Naive thymus-derived CD4-positive, alpha-beta T cell (primary cell): ENCODE measurements around the gene RTN4R. TPM values are rescaled to one million over a fixed set of nuclear protein-coding genes. Genes with fewer than 3 reads are reported as not detected.

Experiments used
- ATAC-seq: fragments of 150-1000 bp; cut with Tn5 transposase; 2 replicates; pipeline ENCODE4 v1.10.0; 2021; ENCODE audit warnings: mild to moderate bottlenecking, moderate library complexity
- CTCF ChIA-PET: fragments of 350-600 bp; sonication (Branson Sonifier 250); formaldehyde crosslinking; loops from one replicate; lab custom pipeline; 2021; ENCODE audit warnings: antibody characterized with exemption; lab: Charles Lee
- POLR2A ChIA-PET: fragments of 350-600 bp; sonication (Branson Sonifier 250); formaldehyde crosslinking; loops from one replicate; lab custom pipeline; 2021; ENCODE audit warnings: antibody characterized with exemption, inconsistent platforms; lab: Charles Lee
- DNase-seq, 9 donors: peaks; one replicate each; pipeline versions ENCODE4 v3.0.0 to v3.0.0-alpha.2; 2020 to 2022; ENCODE audit warnings: mixed read lengths in 1 of 9
- H3K27ac ChIP-seq: one replicate; pipeline ENCODE4 v1.7.0; 2013; ENCODE audit warnings: mild to moderate bottlenecking, low read depth, low read length, moderate library complexity
- H3K27me3 ChIP-seq, 2 donors: one replicate each; pipeline ENCODE4 v1.7.0; 2013; ENCODE audit warnings: low read length in 2 of 2, mild to moderate bottlenecking in 2 of 2, moderate library complexity in 2 of 2; ENCODE audit not compliant: control insufficient read depth in 2 of 2, insufficient read depth in 2 of 2
- H3K36me3 ChIP-seq, 3 experiments: 1 replicate in 2 of 3; 2 replicates in 1 of 3; pipeline ENCODE4 v1.7.0; 2013; ENCODE audit warnings: low read length in 3 of 3, mild to moderate bottlenecking in 3 of 3, moderate library complexity in 1 of 3; ENCODE audit not compliant: insufficient read depth in 3 of 3, control insufficient read depth in 2 of 3
- H3K4me1 ChIP-seq, 2 donors: one replicate each; pipeline ENCODE4 v1.7.0; 2013; ENCODE audit warnings: low read length in 2 of 2, mild to moderate bottlenecking in 2 of 2, moderate library complexity in 1 of 2; ENCODE audit not compliant: control insufficient read depth in 2 of 2, insufficient read depth in 2 of 2
- H3K4me3 ChIP-seq: 2 replicates; pipeline ENCODE4 v1.7.0; 2013; ENCODE audit warnings: mild to moderate bottlenecking, low read length
- H3K9me3 ChIP-seq, 3 experiments: 1 replicate in 2 of 3; 2 replicates in 1 of 3; pipeline ENCODE4 v1.7.0; 2013; ENCODE audit warnings: low read length in 3 of 3; ENCODE audit not compliant: control insufficient read depth in 2 of 3
- H3K27ac Mint-ChIP-seq, 9 donors: one replicate each; pipeline ENCODE4 v1.8.0; 2020 to 2022; ENCODE audit warnings: mixed read lengths in 9 of 9, mild to moderate bottlenecking in 8 of 9, moderate library complexity in 5 of 9, inconsistent platforms in 2 of 9
- H3K27me3 Mint-ChIP-seq, 5 donors: one replicate each; pipeline ENCODE4 v1.8.0; 2021 to 2022; ENCODE audit warnings: mixed read lengths in 5 of 5, mild to moderate bottlenecking in 1 of 5
- H3K36me3 Mint-ChIP-seq, 5 donors: one replicate each; pipeline ENCODE4 v1.8.0; 2020 to 2022; ENCODE audit warnings: mixed read lengths in 5 of 5, mild to moderate bottlenecking in 3 of 5, inconsistent platforms in 1 of 5
- H3K4me1 Mint-ChIP-seq, 7 donors: one replicate each; pipeline ENCODE4 v1.8.0; 2020 to 2022; ENCODE audit warnings: mixed read lengths in 7 of 7, mild to moderate bottlenecking in 3 of 7, inconsistent platforms in 1 of 7
- H3K4me3 Mint-ChIP-seq, 10 donors: one replicate each; pipeline ENCODE4 v1.8.0; 2020 to 2022; ENCODE audit warnings: mild to moderate bottlenecking in 10 of 10, mixed read lengths in 10 of 10, moderate library complexity in 6 of 10, inconsistent platforms in 2 of 10
- H3K9me3 Mint-ChIP-seq, 11 donors: one replicate each; pipeline ENCODE4 v1.8.0; 2020 to 2022; ENCODE audit warnings: mixed read lengths in 11 of 11, mild to moderate bottlenecking in 4 of 11, inconsistent platforms in 1 of 11, moderate library complexity in 1 of 11
- intact Hi-C, 2 donors: fragments of 100-400 bp; cut with micrococcal nuclease; formaldehyde crosslinking; loops; one replicate each; pipeline ENCODE4 v1.15.1; 2023
- polyA plus RNA-seq, 2 donors: library from polyadenylated mRNA; unstranded; fragments of 300-500 nt; fragmentation: Illumina TruSeq; gene quantifications; one replicate each; pipeline ENCODE4 v1.2.3, GENCODE V29; 2021
- total RNA-seq, 6 experiments: library from RNA in 5 of 6; stranded (reverse) in 5 of 6; gene quantifications; 1 replicate in 5 of 6; 2 replicates in 1 of 6; pipeline ENCODE4 v1.2.3 and lab custom pipeline; 2021 to 2026

The RTN4R gene
- total and polyA plus RNA-seq, 7 experiments from 2014 or later = 0.98 to 2.9 (median 2.0) TPM

DNA sequence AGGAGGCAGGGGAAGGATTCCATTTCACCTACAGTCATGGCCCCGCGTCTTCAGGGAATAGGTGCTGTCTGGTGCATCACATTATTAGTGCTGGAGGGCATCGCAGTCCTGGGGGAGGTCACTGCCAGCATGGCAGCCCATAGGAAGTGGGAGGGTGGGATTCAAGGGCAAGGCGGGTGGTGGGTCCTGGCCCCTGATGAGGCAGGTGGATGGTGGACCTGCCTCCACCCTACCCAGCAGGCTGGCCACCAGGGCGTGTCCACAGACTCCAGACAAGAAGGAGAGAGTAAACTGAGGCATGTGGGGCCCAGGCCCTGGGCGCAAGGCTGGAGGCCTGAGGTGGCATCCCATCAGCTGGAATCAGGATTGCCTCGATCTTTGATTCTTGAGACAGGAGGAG is 53.3 kb downstream of the RTN4R start:
- ATAC-seq (no peak), DNase-seq (no peak)
- ChIA-PET POLR2A (no interaction called here), CTCF (no interaction called here)
- Mint-ChIP-seq H3K4me1 (peaks cover 0 to 7% (median 6%) of the 10 kb centered on the region in 7 donors), H3K4me3 (no peak overlapping the region), H3K9me3 (no peaks in the 10 kb centered on the region), H3K27ac (no peak overlapping the region), H3K36me3 (no peaks in the 10 kb centered on the region), H3K27me3 (no peaks in the 10 kb centered on the region)
- Histone ChIP-seq H3K36me3 (no peaks in the 10 kb centered on the region), H3K27me3 (no peaks in the 10 kb centered on the region), H3K4me1 (no peaks in the 10 kb centered on the region), H3K4me3 (no peak overlapping the region), H3K9me3 (no peaks in the 10 kb centered on the region), H3K27ac (no peak overlapping the region)
- intact Hi-C loops = no loop called here

DNA sequence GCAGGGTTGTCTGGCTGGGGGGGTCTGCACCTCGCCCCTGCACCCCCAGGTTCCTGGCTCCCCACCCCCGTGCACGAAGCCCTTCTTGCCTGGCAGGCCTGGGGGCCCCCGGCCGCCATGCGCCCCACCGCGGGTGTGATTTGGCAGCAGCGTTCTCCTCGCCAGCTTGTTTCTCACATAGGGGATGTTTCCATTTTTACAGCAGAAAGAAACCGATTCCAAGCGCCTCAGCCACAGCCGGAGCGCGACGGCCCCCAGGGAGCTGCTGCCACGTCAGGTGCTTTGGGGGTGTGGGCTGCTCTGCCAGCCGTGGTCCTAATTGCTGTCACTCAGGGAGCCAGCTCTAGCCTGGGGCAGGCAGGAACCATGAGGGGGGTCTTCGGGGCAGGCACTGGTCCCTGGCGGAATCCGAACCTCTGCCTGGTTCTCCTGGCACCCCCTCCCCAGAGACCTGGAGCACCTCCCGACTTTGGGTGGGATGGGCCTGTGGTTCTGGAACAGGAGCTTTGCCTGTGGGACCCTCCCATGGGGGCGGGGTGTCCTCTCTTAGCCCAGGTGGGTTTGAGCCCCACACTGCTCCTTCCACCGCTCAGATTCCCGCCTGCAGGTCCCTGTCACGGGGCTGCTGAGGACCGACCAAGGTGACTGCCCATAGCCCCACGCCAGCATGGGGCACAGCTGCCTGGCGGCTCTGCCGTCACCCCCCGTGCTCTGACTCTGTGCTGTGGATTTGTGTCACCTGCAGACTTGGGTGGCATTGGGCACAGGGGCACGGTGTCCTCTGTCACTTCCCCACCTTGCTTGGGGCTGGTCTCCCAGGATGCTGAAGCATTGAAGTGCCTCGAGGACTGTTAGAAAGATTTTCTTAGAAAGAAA is 54.0 kb downstream of the RTN4R start:
- Mint-ChIP-seq H3K4me3 (no peak overlapping the region), H3K4me1 (peaks cover 0 to 8% (median 6%) of the 10 kb centered on the region in 7 donors), H3K9me3 (no peaks in the 10 kb centered on the region), H3K27me3 (no peaks in the 10 kb centered on the region), H3K36me3 (no peaks in the 10 kb centered on the region), H3K27ac (no peak overlapping the region)
- ATAC-seq = no peak
- no peak for DNase-seq
- Histone ChIP-seq H3K4me3 (no peak overlapping the region), H3K9me3 (no peaks in the 10 kb centered on the region), H3K36me3 (no peaks in the 10 kb centered on the region), H3K4me1 (no peaks in the 10 kb centered on the region), H3K27me3 (no peaks in the 10 kb centered on the region), H3K27ac (no peak overlapping the region)
- CTCF ChIA-PET = no interaction called here
- POLR2A ChIA-PET = no interaction called here
- intact Hi-C loops = no loop called here

- H3K9me3 ChIP-seq = no peaks in the 10 kb centered on the region
- peaks cover 0 to 1% of the 10 kb centered on the region in 2 donors for H3K4me1 ChIP-seq
- Mint-ChIP-seq H3K27me3 (no peaks in the 10 kb centered on the region), H3K4me3 (no peak overlapping the region), H3K27ac (peak overlapping the region in 5 of 9 donors; percentile 21 to 65 (median 53)), H3K4me1 (peaks cover 0 to 19% (median 12%) of the 10 kb centered on the region in 7 donors), H3K9me3 (no peaks in the 10 kb centered on the region), H3K36me3 (no peaks in the 10 kb centered on the region)
- POLR2A ChIA-PET = no interaction called here
- CTCF ChIA-PET = no interaction called here
- DNase-seq = no peak
- H3K27me3 ChIP-seq = no peaks in the 10 kb centered on the region
- intact Hi-C loops = no loop called here
- H3K36me3 ChIP-seq = no peaks in the 10 kb centered on the region
- no peak overlapping the region for H3K27ac ChIP-seq
- ATAC-seq = no peak
- no peak overlapping the region for H3K4me3 ChIP-seq
Measured at GRCh38 chr22:20212754-20213699, 55.1 kb downstream of the RTN4R start.

- DNase-seq (no peak), ATAC-seq (no peak)
- no peak overlapping the region for H3K27ac ChIP-seq
- no peaks in the 10 kb centered on the region for H3K36me3 Mint-ChIP-seq
- no peak overlapping the region for H3K4me3 ChIP-seq
- CTCF ChIA-PET = no interaction called here
- intact Hi-C loops = no loop called here
- peak overlapping the region in 6 of 9 donors; percentile 21 to 65 (median 54) for H3K27ac Mint-ChIP-seq
- H3K4me1 Mint-ChIP-seq = peaks cover 1 to 27% (median 18%) of the 10 kb centered on the region in 7 donors
- no peaks in the 10 kb centered on the region for H3K36me3 ChIP-seq
- H3K9me3 ChIP-seq = no peaks in the 10 kb centered on the region
- H3K4me3 Mint-ChIP-seq = no peak overlapping the region
- POLR2A ChIA-PET = no interaction called here
- H3K4me1 ChIP-seq = peaks cover 7 to 10% of the 10 kb centered on the region in 2 donors
- H3K9me3 Mint-ChIP-seq = no peaks in the 10 kb centered on the region
- H3K27me3 ChIP-seq = no peaks in the 10 kb centered on the region
- H3K27me3 Mint-ChIP-seq = no peaks in the 10 kb centered on the region
Measured at GRCh38 chr22:20211997-20212753, 55.9 kb downstream of the RTN4R start.

DNA sequence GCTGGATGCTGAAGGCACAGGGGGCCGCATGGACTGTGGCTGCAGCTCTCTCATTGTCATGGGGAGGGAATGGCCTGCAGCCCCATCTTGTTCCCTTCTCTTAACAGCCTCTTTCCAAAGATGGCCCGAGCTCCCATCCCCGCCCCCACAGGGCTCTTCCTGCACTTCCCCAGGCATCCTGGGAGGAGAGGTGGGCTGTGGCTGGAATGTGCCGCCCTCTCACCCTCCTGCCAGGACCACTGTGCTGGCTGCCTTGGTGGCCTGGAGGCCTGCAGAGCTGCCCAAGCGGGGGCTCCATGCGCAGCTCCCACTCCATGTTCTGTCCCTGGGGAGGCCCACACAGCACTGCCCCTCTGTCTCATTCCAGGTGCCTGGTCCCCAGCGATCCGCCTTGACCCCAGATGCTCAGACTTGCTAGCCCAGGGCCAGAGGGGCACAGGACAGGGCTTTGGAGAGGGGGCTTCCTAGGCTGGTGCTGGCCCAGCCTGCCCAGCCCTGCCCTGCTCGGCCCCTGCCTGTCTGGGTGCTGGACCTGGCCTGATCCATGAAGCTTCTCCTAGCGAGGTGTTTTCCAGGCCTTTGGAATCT is 56.6 kb downstream of the RTN4R start:
- Histone ChIP-seq H3K4me3 (no peak overlapping the region), H3K9me3 (no peaks in the 10 kb centered on the region), H3K27ac (no peak overlapping the region), H3K36me3 (no peaks in the 10 kb centered on the region), H3K27me3 (no peaks in the 10 kb centered on the region), H3K4me1 (peaks cover 11 to 15% of the 10 kb centered on the region in 2 donors)
- H3K36me3 Mint-ChIP-seq = no peaks in the 10 kb centered on the region
- DNase-seq = no peak
- CTCF ChIA-PET = no interaction called here
- POLR2A ChIA-PET = interaction anchor here (1.4 kb wide), 1 partner anchor 32 kb away, joined by 5 read pairs; no protein-coding TSS in a partner anchor
- no peak for ATAC-seq
- H3K4me3 Mint-ChIP-seq = peak overlapping the region in 2 of 10 donors; percentile 7 to 23
- H3K4me1 Mint-ChIP-seq = peaks cover 4 to 31% (median 21%) of the 10 kb centered on the region in 7 donors
- no peaks in the 10 kb centered on the region for H3K9me3 Mint-ChIP-seq
- H3K27me3 Mint-ChIP-seq = no peaks in the 10 kb centered on the region
- H3K27ac Mint-ChIP-seq = peak overlapping the region in 1 of 9 donors; percentile 20
- intact Hi-C loops = no loop called here
